A172 (cell line): ENCODE measurements around the gene RUSF1. TPM values are rescaled to one million over a fixed set of nuclear protein-coding genes. Genes with fewer than 3 reads are reported as not detected.
"Not testable (repeated sequence)": the region's sequence is repeated elsewhere in the genome, so short reads cannot be mapped to it uniquely, and the experiment has no call there.

ENCODE experiments used
- DNase-seq: peaks from one replicate; pipeline ENCODE4 v3.0.0-alpha.2; 2015; ENCODE audit warnings: low spot score
- total RNA-seq: library from RNA; depleted of rRNA; stranded (reverse); fragments of >200 nt; shearing (Covaris generic); gene quantifications from 2 replicates; pipeline ENCODE4 v1.2.3, GENCODE V29; 2014; rRNA removed

Gene RUSF1
- total RNA-seq, 1 experiment from 2014 or later: 46.8 TPM

DNA sequence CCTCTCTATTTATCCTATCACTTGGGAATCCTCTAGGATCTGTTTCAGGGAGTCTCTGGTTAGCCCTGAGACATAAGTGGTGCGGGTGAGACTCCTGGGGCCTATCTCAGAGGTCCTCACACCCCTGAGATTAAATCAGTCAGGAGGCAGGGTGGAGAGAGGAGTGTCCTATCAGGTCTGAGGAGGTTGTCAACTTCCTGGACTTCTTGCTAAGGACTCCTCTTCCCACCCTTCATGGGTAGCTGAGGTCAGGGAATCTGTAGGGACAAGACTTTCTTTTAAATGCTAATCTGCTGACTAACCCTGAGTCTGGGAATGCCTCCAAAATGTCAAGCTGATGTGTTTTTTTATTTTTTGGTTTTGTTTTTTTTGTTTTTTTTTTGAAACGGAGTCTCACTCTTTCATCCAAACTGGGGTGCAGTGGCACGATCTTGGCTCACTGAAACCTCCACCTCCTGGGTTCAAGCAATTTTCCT lies 55.5 kb downstream of the RUSF1 start:
- DNase-seq: peak; percentile 94

DNA sequence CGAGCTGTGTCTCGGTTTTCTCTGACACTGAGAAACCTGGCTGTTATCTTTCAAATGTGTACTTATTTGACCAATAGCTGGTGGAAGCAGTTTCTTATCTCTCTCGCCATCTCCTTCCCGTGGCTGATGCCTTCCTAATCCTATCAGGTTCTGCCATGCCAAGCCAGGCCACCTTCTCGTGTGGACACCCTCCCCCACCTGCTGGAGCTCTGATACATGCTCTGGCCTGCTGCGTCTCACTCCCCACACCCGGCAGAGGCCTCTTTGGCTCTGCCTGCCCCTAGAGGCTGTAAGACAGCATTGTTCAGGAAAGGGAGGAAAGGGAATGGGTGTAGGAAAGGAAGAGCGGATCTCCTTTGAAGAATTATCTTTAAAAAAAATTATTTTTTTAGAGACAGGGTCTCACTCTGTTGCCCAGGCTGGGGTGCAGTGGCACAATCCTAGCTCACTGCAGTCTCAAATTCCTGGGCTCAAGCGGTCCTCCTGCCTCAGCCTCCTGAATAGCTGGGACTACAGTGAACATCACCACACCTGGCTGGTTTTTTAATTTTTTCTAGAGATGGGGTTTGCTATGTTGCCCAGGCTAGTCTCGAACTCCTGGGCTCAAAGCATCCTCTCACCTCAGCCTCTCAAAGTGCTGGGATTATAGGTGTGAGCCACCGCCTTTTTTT lies 56.4 kb downstream of the RUSF1 start:
- DNase-seq: peak; percentile 75

DNA sequence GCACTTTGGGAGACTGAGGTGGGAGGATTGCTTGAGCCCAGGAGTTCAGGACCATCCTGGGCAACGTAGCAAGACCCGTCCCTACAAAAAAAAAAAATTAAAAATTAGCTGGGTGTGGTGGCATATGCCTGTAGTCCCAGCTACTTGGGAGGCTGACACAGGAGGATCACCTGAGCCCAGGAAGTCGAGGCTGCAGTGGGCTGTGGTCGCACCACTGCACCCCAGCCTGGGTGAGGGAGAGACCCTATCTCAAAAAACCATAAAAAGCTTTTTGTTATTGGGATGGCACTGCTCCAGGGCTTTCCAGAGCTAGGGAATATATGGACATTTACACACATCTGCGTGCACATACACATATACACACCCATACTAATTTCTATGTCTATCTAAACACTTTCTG lies 57.0 kb downstream of the RUSF1 start:
- DNase-seq: no peak

DNA sequence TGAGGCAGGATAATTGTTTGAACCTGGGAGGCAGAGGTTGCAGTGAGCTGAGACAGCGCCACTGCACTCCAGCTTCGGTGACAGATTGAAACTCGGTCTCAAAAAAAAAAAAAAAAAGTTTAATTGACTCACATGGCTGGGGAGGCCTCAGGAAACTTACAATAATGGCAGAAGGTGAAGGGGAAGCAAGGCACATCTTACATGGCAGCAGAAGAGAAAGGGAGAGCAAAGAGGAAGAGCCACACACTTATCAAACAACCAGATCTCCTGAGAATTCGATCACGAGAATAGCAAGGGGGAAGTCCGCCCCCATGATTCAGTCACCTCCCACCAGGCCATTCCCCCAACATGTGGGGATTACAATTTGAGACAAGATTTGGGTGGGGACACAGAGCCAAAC lies 62.3 kb downstream of the RUSF1 start:
- DNase-seq: not testable (repeated sequence)

- no peak for DNase-seq
These were observed 66.2 kb downstream of the RUSF1 start for GRCh38 chr16:31441956-31442355.

- no peak for DNase-seq
These were observed 67.5 kb downstream of the RUSF1 start for GRCh38 chr16:31440516-31441184.

DNA sequence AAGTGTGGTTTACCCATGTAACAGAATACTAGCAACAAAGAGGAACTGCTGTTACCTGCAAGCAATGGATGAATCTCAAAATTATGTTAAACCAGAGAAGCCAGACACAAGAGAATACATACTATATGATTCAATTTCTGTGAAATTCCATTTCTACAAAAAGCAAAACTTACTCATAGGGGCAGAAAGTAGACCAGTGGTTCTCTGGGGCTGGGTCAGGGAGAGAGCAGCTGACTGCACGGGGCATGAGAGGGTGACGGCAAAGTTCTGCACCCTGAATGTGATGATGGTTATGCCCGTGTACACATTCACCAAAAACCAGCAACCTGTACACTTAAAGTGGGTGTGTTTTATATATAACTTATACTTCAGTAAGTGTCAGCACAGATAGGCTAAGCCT lies 68.7 kb downstream of the RUSF1 start:
- no peak for DNase-seq

Other genes starting within 250 kb of the RUSF1 start
- 1.0 and 3.1 TPM in 2 replicates for gene ITGAM, start 248.4 kb downstream of the RUSF1 start, total RNA-seq
- gene ITGAX, start 153.2 kb downstream of the RUSF1 start, total RNA-seq: 1.5 and 4.1 TPM in 2 replicates
- not detected in 2 replicates for gene ITGAD, start 115.1 kb downstream of the RUSF1 start, total RNA-seq
- gene COX6A2, start 80.0 kb downstream of the RUSF1 start, total RNA-seq: not detected in 2 replicates
- gene ZNF843, start 65.6 kb downstream of the RUSF1 start, total RNA-seq: not detected in 2 replicates
- gene ARMC5, start 48.9 kb downstream of the RUSF1 start, total RNA-seq: 17.7 and 18.6 TPM in 2 replicates
- 29.8 and 42.0 TPM in 2 replicates for gene TGFB1I1, start 36.2 kb downstream of the RUSF1 start, total RNA-seq
- 0.05 TPM in 1 of 2 replicates, not detected in the other for gene SLC5A2, start 25.3 kb downstream of the RUSF1 start, total RNA-seq
- not detected in 2 replicates for gene AHSP, start 19.5 kb upstream of the RUSF1 start, total RNA-seq